HepG2 (cell line): Measurements from ENCODE around the gene TRAF4. TPM values are rescaled to one million over a fixed set of nuclear protein-coding genes. Genes with fewer than 3 reads are reported as not detected.

Experiments used
- BORCS8-MEF2B ChIP-seq: sonication (generic); formaldehyde crosslinking; IDR thresholded peaks from 2 replicates; pipeline ENCODE4 v1.8.0; 2022; ENCODE audit warnings: mild to moderate bottlenecking, missing genetic modification reagents
- CHD2 ChIP-seq: IDR thresholded peaks from 2 replicates; pipeline ENCODE4 v1.6.1; 2011; ENCODE audit warnings: low read depth, low read length, improper control_type of control experiment
- DPF2 ChIP-seq: sonication (generic); formaldehyde crosslinking; IDR thresholded peaks from 2 replicates; pipeline ENCODE4 v1.4.0; 2020; ENCODE audit warnings: mild to moderate bottlenecking, low read depth, missing genetic modification reagents, borderline replicate concordance
- GABPA ChIP-seq, 2 experiments: IDR thresholded peaks; 2 replicates each; pipeline ENCODE4 v1.6.1; 2011 to 2016; ENCODE audit warnings: low read depth in 2 of 2, low read length in 1 of 2, missing biosample characterization in 1 of 2, missing genetic modification characterization in 1 of 2
- GATAD2A ChIP-seq: IDR thresholded peaks from 2 replicates; pipeline ENCODE4 v1.6.1; 2016
- HCFC1 ChIP-seq: fragments of 150-350 bp; IDR thresholded peaks from 2 replicates; pipeline ENCODE4 v1.6.1; 2014; ENCODE audit warnings: low read depth, low read length
- HOXD1 ChIP-seq: sonication (generic); formaldehyde crosslinking; IDR thresholded peaks from 2 replicates; pipeline ENCODE4 v1.5.0; 2020; ENCODE audit warnings: missing genetic modification reagents
- KLF16 ChIP-seq, 2 experiments: sonication (generic) in 1 of 2; formaldehyde crosslinking in 1 of 2; IDR thresholded peaks; 2 replicates each; pipeline versions ENCODE4 v1.6.1 to v1.8.0; 2016 to 2023; ENCODE audit warnings: missing genetic modification reagents in 2 of 2, missing compliant biosample characterization in 1 of 2
- PCBP2 ChIP-seq: fragments of 200-400 bp; formaldehyde crosslinking; optimal IDR thresholded peaks from 2 replicates; pipeline ENCODE3; 2018; ENCODE audit warnings: low read length, low read depth; ENCODE audit not compliant: poor library complexity, severe bottlenecking
- REXO4 ChIP-seq: sonication (generic); formaldehyde crosslinking; IDR thresholded peaks from 2 replicates; pipeline ENCODE4 v1.8.0; 2022; ENCODE audit warnings: missing genetic modification reagents, mild to moderate bottlenecking, borderline replicate concordance
- SRY ChIP-seq: sonication (generic); formaldehyde crosslinking; IDR thresholded peaks from 2 replicates; pipeline ENCODE4 v1.8.0; 2022; ENCODE audit warnings: mild to moderate bottlenecking, missing genetic modification reagents
- TRIM22 ChIP-seq: fragments of 450-650 bp; IDR thresholded peaks from 2 replicates; pipeline ENCODE4 v1.6.1; 2017
- U2AF1 ChIP-seq: fragments of 200-400 bp; formaldehyde crosslinking; optimal IDR thresholded peaks from 2 replicates; pipeline ENCODE3; 2017; ENCODE audit warnings: mild to moderate bottlenecking, low read depth, low read length
- ZBTB20 ChIP-seq: sonication (generic); formaldehyde crosslinking; IDR thresholded peaks from 2 replicates; pipeline ENCODE4 v1.8.1; 2023; ENCODE audit warnings: missing genetic modification reagents, low read depth, mild to moderate bottlenecking, borderline replicate concordance
- ZNF331 ChIP-seq: sonication (generic); formaldehyde crosslinking; IDR thresholded peaks from 2 replicates; pipeline ENCODE4 v1.4.0; 2020; ENCODE audit warnings: missing genetic modification reagents
- ZNF607 ChIP-seq: sonication (generic); formaldehyde crosslinking; IDR thresholded peaks from 2 replicates; pipeline ENCODE4 v1.5.1; 2020; ENCODE audit warnings: missing genetic modification reagents, mild to moderate bottlenecking, borderline replicate concordance
- ZNF724P ChIP-seq: sonication (generic); formaldehyde crosslinking; IDR thresholded peaks from 2 replicates; pipeline ENCODE4 v1.8.0; 2022; ENCODE audit warnings: missing genetic modification reagents, borderline replicate concordance
- ZNF761 ChIP-seq: sonication (generic); formaldehyde crosslinking; conservative IDR thresholded peaks from 2 replicates; pipeline ENCODE4 v1.4.0; 2020; ENCODE audit warnings: mild to moderate bottlenecking, missing genetic modification reagents
- ZNF773 ChIP-seq: sonication (generic); formaldehyde crosslinking; IDR thresholded peaks from 2 replicates; pipeline ENCODE4 v1.4.0; 2020; ENCODE audit warnings: missing genetic modification reagents, borderline replicate concordance
- ZNF839 ChIP-seq: sonication (generic); formaldehyde crosslinking; IDR thresholded peaks from 2 replicates; pipeline ENCODE4 v1.4.0; 2020; ENCODE audit warnings: missing genetic modification reagents, mild to moderate bottlenecking, borderline replicate concordance
- polyA plus RNA-seq, 8 experiments: library from polyadenylated mRNA; depleted of rRNA in 3 of 8; stranded (reverse) in 7 of 8; unstranded in 1 of 8; fragments of >200 nt; fragmentation: Illumina TruSeq in 4 of 8; extraction: Trizol in 4 of 8; gene quantifications; 2 replicates each; pipeline versions ENCODE4 v1.2.1 to v1.2.3, GENCODE V29; 2011 to 2016; ENCODE audit warnings: low read depth in 4 of 8, missing spikeins in 1 of 8, mixed read lengths in 1 of 8; ENCODE audit not compliant: insufficient read depth in 1 of 8
- total RNA-seq, 5 experiments: library from RNA; depleted of rRNA; stranded (reverse); fragments of >200 nt; fragmentation: Illumina TruSeq; extraction: Trizol; gene quantifications; 2 replicates each; pipeline ENCODE4 v1.2.3, GENCODE V29; 2016; ENCODE audit warnings: low read depth in 1 of 5
- TF ChIP-seq, protein P1 (sequence below): IDR thresholded peaks from 2 replicates; pipeline ENCODE4 v1.6.1; 2016
- TF ChIP-seq, protein P2 (sequence below): IDR thresholded peaks from 2 replicates; pipeline ENCODE4 v1.6.1; 2016; ENCODE audit warnings: missing genetic modification reagents, missing compliant biosample characterization
- TF ChIP-seq, protein P3 (sequence below): IDR thresholded peaks from 2 replicates; pipeline ENCODE4 v1.6.1; 2016; ENCODE audit warnings: missing compliant biosample characterization, missing genetic modification reagents, borderline replicate concordance

The TRAF4 gene
- total and polyA plus RNA-seq, 2 of the 13 experiments (the other 11 are each of a cell fraction or from before 2014, with no cell fraction given): 86.0 to 89.9 TPM

GRCh38 chr17:28728364-28729200 is 15.2 kb upstream of the TRAF4 start, which contains the start of gene NEK8 (continued):
- TF ChIP-seq, protein P1, sequence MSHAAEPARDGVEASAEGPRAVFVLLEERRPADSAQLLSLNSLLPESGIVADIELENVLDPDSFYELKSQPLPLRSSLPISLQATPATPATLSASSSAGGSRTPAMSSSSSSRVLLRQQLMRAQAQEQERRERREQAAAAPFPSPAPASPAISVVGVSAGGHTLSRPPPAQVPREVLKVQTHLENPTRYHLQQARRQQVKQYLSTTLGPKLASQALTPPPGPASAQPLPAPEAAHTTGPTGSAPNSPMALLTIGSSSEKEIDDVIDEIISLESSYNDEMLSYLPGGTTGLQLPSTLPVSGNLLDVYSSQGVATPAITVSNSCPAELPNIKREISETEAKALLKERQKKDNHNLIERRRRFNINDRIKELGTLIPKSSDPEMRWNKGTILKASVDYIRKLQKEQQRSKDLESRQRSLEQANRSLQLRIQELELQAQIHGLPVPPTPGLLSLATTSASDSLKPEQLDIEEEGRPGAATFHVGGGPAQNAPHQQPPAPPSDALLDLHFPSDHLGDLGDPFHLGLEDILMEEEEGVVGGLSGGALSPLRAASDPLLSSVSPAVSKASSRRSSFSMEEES (CRISPR knock-in tag): no peak; the same call in 1 of the 2 replicates
- TF ChIP-seq BORCS8-MEF2B (CRISPR knock-in tag) (no peak; the same call in 1 of the 2 replicates), KLF16 (CRISPR knock-in tag; IDR thresholded peaks at IDR 0.05) (no peak), HOXD1 (CRISPR knock-in tag) (peak; percentile 42; the same call in 1 of the 2 replicates), REXO4 (no peak), ZNF331 (peak; percentile 63; the same call in 1 of the 2 replicates), SRY (CRISPR knock-in tag) (peak; percentile 75), GABPA (IDR thresholded peaks at IDR 0.05; ENCODE audit: low read depth, low read length) (peak; percentile 50), GABPA (CRISPR knock-in tag; IDR thresholded peaks at IDR 0.05; ENCODE audit: low read depth) (peak; percentile 84), ZNF724P (CRISPR knock-in tag) (no peak), U2AF1 (peak; percentile 62), PCBP2 (no peak), TRIM22 (no peak), HCFC1 (no peak), ZBTB20 (CRISPR knock-in tag) (peak; percentile 11; the same call in 1 of the 2 replicates), DPF2 (CRISPR knock-in tag) (no peak), CHD2 (no peak), ZNF761 (CRISPR knock-in tag) (no peak; the same call in 1 of the 2 replicates), ZNF839 (CRISPR knock-in tag) (no peak), GATAD2A (CRISPR knock-in tag) (0 out of 2 replicates have a peak, but pooled peaks have one; percentile 9), ZNF773 (CRISPR knock-in tag) (peak; percentile 31; the same call in 1 of the 2 replicates), ZNF607 (peak; percentile 5)
- TF ChIP-seq, protein P2, sequence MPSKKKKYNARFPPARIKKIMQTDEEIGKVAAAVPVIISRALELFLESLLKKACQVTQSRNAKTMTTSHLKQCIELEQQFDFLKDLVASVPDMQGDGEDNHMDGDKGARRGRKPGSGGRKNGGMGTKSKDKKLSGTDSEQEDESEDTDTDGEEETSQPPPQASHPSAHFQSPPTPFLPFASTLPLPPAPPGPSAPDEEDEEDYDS (CRISPR knock-in tag): peak; percentile 87
- TF ChIP-seq, protein P3, sequence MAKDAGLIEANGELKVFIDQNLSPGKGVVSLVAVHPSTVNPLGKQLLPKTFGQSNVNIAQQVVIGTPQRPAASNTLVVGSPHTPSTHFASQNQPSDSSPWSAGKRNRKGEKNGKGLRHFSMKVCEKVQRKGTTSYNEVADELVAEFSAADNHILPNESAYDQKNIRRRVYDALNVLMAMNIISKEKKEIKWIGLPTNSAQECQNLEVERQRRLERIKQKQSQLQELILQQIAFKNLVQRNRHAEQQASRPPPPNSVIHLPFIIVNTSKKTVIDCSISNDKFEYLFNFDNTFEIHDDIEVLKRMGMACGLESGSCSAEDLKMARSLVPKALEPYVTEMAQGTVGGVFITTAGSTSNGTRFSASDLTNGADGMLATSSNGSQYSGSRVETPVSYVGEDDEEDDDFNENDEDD (CRISPR knock-in tag): no peak; the same call in 1 of the 2 replicates
